HepG2 (cell line): ENCODE results near the gene FAHD1. TPM values are rescaled to one million over a fixed set of nuclear protein-coding genes. Genes with fewer than 3 reads are reported as not detected.

Experiments
- BHLHE40 ChIP-seq: IDR thresholded peaks from 2 replicates; pipeline ENCODE4 v1.6.1; 2011; ENCODE audit warnings: low read length, improper control_type of control experiment
- BRF2 ChIP-seq: sonication (generic); formaldehyde crosslinking; IDR thresholded peaks from 2 replicates; pipeline ENCODE4 v1.8.1; 2022; ENCODE audit warnings: mild to moderate bottlenecking, missing genetic modification reagents
- CEBPG ChIP-seq: IDR thresholded peaks from 2 replicates; pipeline ENCODE4 v1.6.1; 2016
- EEA1 ChIP-seq: sonication (generic); formaldehyde crosslinking; IDR thresholded peaks from 2 replicates; pipeline ENCODE4 v1.5.1; 2020; ENCODE audit warnings: mild to moderate bottlenecking, missing genetic modification reagents, borderline replicate concordance
- ESRRA ChIP-seq: sonication (generic); formaldehyde crosslinking; IDR thresholded peaks from 2 replicates; pipeline ENCODE4 v1.5.1; 2020; ENCODE audit warnings: mild to moderate bottlenecking, low read depth, missing genetic modification reagents
- FOXO4 ChIP-seq: sonication (generic); formaldehyde crosslinking; conservative IDR thresholded peaks from 2 replicates; pipeline ENCODE4 v1.8.1; 2023; ENCODE audit warnings: missing genetic modification reagents
- GATAD1 ChIP-seq: IDR thresholded peaks from 2 replicates; pipeline ENCODE4 v1.6.1; 2016; ENCODE audit warnings: missing genetic modification reagents, missing compliant biosample characterization
- JUN ChIP-seq: sonication (generic); formaldehyde crosslinking; IDR thresholded peaks from 2 replicates; pipeline ENCODE4 v1.4.0; 2020; ENCODE audit warnings: mild to moderate bottlenecking, missing genetic modification reagents
- KAT8 ChIP-seq: IDR thresholded peaks from 2 replicates; pipeline ENCODE4 v1.6.1; 2016; ENCODE audit warnings: missing genetic modification reagents, missing compliant biosample characterization
- POLR2AphosphoS2 ChIP-seq: IDR thresholded peaks from 2 replicates; pipeline ENCODE4 v1.6.1; 2011; ENCODE audit warnings: low read depth, low read length, improper control_type of control experiment
- SOX6 ChIP-seq, 2 experiments: fragments of 450-650 bp in 1 of 2; sonication (generic) in 1 of 2; formaldehyde crosslinking in 1 of 2; IDR thresholded peaks; 2 replicates each; pipeline versions ENCODE4 v1.4.0 to v1.6.1; 2017 to 2020; ENCODE audit warnings: antibody characterized with exemption in 1 of 2, mild to moderate bottlenecking in 1 of 2, missing genetic modification reagents in 1 of 2
- SP1 ChIP-seq, 2 experiments: fragments of 450-650 bp in 1 of 2; sonication (generic) in 1 of 2; formaldehyde crosslinking in 1 of 2; IDR thresholded peaks; 2 replicates each; pipeline versions ENCODE4 v1.4.0 to v1.6.1; 2016 to 2020; ENCODE audit warnings: missing genetic modification reagents in 1 of 2
- ZNF260 ChIP-seq: sonication (generic); formaldehyde crosslinking; IDR thresholded peaks from 2 replicates; pipeline ENCODE4 v1.4.0; 2020; ENCODE audit warnings: missing genetic modification reagents, low read depth, mild to moderate bottlenecking, borderline replicate concordance
- ZNF460 ChIP-seq: sonication (generic); formaldehyde crosslinking; IDR thresholded peaks from 2 replicates; pipeline ENCODE4 v1.5.1; 2020; ENCODE audit warnings: missing genetic modification reagents, mild to moderate bottlenecking, borderline replicate concordance
- ZNF577 ChIP-seq: sonication (generic); formaldehyde crosslinking; IDR thresholded peaks from 2 replicates; pipeline ENCODE4 v1.4.0; 2020; ENCODE audit warnings: mild to moderate bottlenecking, low read depth, missing genetic modification reagents, borderline replicate concordance
- ZNF792 ChIP-seq: IDR thresholded peaks from 2 replicates; pipeline ENCODE4 v1.6.1; 2016
- polyA plus RNA-seq, 8 experiments: library from polyadenylated mRNA; depleted of rRNA in 3 of 8; stranded (reverse) in 7 of 8; unstranded in 1 of 8; fragments of >200 nt; fragmentation: Illumina TruSeq in 4 of 8; extraction: Trizol in 4 of 8; gene quantifications; 2 replicates each; pipeline versions ENCODE4 v1.2.1 to v1.2.3, GENCODE V29; 2011 to 2016; ENCODE audit warnings: low read depth in 4 of 8, missing spikeins in 1 of 8, mixed read lengths in 1 of 8; ENCODE audit not compliant: insufficient read depth in 1 of 8
- total RNA-seq, 5 experiments: library from RNA; depleted of rRNA; stranded (reverse); fragments of >200 nt; fragmentation: Illumina TruSeq; extraction: Trizol; gene quantifications; 2 replicates each; pipeline ENCODE4 v1.2.3, GENCODE V29; 2016; ENCODE audit warnings: low read depth in 1 of 5
- TF ChIP-seq, protein P1 (sequence below): sonication (generic); formaldehyde crosslinking; IDR thresholded peaks from 2 replicates; pipeline ENCODE4 v1.5.0; 2020; ENCODE audit warnings: mild to moderate bottlenecking, missing genetic modification reagents, borderline replicate concordance
- TF ChIP-seq, protein P2 (sequence below): sonication (generic); formaldehyde crosslinking; IDR thresholded peaks from 2 replicates; pipeline ENCODE4 v1.8.1; 2023; ENCODE audit warnings: mild to moderate bottlenecking, moderate library complexity, missing genetic modification reagents
- TF ChIP-seq, protein P3 (sequence below): IDR thresholded peaks from 2 replicates; pipeline ENCODE4 v1.6.1; 2016; ENCODE audit warnings: mild to moderate bottlenecking

The FAHD1 gene
- total and polyA plus RNA-seq, 2 of the 13 experiments (the other 11 are each of a cell fraction or from before 2014, with no cell fraction given): 39.0 to 45.3 TPM

DNA sequence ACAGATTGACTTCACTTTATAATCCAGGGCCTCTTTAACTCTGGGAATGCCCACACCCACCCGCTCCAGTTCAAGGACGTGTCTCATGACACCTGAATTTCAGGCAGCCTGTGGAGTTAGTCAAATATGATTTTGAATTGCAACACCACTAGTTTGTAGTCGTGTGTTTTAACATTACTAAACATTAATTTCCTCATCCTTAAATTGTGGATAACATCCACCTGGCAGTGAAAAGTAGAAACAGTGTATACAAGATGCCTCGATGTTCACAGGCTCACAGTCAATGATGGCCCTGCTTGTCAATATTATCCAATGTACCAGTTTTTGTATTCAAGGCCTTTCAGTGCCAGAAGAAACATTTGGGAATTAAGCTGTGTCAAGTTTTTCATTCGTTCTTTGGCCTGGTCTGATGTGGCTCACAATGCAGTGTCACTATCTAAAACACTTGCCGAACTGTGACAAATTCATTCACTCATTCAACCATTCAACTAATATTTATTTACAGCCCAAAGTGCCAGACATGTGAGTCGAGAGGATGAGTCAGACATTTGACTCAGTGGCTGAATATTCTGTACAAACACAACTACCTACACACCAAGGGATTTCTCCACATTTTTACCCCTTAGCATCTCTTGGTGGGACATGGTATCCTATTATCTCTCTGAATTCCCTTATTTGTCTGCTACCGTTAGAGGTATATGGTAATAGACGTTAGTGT, 43.5 kb downstream of the FAHD1 start (continued):
- 0 out of 2 replicates have a peak, but pooled peaks have one; percentile 15 for TF ChIP-seq KAT8 (CRISPR knock-in tag)
- no peak for TF ChIP-seq SOX6 (IDR thresholded peaks at IDR 0.05)
- TF ChIP-seq SOX6 (CRISPR knock-in tag; IDR thresholded peaks at IDR 0.05): peak; percentile 50; the same call in 1 of the 2 replicates
- TF ChIP-seq ZNF792: no peak
- no peak for TF ChIP-seq POLR2AphosphoS2
- TF ChIP-seq, protein P1, sequence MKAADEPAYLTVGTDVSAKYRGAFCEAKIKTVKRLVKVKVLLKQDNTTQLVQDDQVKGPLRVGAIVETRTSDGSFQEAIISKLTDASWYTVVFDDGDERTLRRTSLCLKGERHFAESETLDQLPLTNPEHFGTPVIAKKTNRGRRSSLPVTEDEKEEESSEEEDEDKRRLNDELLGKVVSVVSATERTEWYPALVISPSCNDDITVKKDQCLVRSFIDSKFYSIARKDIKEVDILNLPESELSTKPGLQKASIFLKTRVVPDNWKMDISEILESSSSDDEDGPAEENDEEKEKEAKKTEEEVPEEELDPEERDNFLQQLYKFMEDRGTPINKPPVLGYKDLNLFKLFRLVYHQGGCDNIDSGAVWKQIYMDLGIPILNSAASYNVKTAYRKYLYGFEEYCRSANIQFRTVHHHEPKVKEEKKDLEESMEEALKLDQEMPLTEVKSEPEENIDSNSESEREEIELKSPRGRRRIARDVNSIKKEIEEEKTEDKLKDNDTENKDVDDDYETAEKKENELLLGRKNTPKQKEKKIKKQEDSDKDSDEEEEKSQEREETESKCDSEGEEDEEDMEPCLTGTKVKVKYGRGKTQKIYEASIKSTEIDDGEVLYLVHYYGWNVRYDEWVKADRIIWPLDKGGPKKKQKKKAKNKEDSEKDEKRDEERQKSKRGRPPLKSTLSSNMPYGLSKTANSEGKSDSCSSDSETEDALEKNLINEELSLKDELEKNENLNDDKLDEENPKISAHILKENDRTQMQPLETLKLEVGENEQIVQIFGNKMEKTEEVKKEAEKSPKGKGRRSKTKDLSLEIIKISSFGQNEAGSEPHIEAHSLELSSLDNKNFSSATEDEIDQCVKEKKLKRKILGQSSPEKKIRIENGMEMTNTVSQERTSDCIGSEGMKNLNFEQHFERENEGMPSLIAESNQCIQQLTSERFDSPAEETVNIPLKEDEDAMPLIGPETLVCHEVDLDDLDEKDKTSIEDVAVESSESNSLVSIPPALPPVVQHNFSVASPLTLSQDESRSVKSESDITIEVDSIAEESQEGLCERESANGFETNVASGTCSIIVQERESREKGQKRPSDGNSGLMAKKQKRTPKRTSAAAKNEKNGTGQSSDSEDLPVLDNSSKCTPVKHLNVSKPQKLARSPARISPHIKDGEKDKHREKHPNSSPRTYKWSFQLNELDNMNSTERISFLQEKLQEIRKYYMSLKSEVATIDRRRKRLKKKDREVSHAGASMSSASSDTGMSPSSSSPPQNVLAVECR (CRISPR knock-in tag): peak; percentile 27; the same call in 1 of the 2 replicates
- no peak for TF ChIP-seq ZNF460 (CRISPR knock-in tag)
- no peak for TF ChIP-seq GATAD1 (CRISPR knock-in tag)
- TF ChIP-seq CEBPG (CRISPR knock-in tag): peak; percentile 78
- peak; percentile 40; the same call in 1 of the 2 replicates for TF ChIP-seq JUN
- TF ChIP-seq FOXO4 (CRISPR knock-in tag): no peak
- no peak for TF ChIP-seq BRF2 (CRISPR knock-in tag)
- TF ChIP-seq ESRRA (CRISPR knock-in tag): 0 out of 2 replicates have a peak, but pooled peaks have one; percentile 21
- TF ChIP-seq, protein P2, sequence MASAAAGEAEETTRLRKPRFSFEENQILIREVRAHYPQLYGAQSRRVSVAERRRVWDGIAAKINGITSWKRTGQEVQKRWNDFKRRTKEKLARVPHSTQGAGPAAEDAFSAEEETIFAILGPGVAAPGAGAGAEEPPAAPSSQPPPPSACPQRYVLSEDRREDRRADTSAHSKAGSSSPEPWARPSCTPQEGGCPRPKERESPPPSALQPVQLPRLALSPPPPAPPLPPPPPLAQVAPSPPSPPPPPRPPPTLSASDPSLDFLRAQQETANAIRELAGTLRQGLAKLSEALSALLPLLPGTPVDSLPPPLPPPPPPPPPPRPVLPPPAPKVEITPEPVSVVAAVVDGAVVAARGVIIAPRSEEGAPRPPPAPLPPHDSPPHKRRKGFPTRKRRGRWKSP (CRISPR knock-in tag): no peak
- TF ChIP-seq ZNF260 (CRISPR knock-in tag): no peak
- no peak for TF ChIP-seq SP1 (IDR thresholded peaks at IDR 0.05)
- no peak for TF ChIP-seq SP1 (CRISPR knock-in tag; IDR thresholded peaks at IDR 0.05)
- TF ChIP-seq, protein P3, sequence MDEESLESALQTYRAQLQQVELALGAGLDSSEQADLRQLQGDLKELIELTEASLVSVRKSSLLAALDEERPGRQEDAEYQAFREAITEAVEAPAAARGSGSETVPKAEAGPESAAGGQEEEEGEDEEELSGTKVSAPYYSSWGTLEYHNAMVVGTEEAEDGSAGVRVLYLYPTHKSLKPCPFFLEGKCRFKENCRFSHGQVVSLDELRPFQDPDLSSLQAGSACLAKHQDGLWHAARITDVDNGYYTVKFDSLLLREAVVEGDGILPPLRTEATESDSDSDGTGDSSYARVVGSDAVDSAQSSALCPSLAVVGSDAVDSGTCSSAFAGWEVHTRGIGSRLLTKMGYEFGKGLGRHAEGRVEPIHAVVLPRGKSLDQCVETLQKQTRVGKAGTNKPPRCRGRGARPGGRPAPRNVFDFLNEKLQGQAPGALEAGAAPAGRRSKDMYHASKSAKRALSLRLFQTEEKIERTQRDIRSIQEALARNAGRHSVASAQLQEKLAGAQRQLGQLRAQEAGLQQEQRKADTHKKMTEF: 0 out of 2 replicates have a peak, but pooled peaks have one; percentile 39
- TF ChIP-seq ZNF577: no peak
- TF ChIP-seq EEA1 (CRISPR knock-in tag): no peak
- peak; percentile 21; the same call in 1 of the 2 replicates for TF ChIP-seq BHLHE40
